HCT116 (cell line): ENCODE measurements around the gene CTNNA1.

Source experiments
- CBX3 ChIP-seq: IDR thresholded peaks from 2 replicates; pipeline ENCODE4 v1.6.1; 2012; ENCODE audit warnings: low read depth
- CEBPB ChIP-seq: IDR thresholded peaks from 2 replicates; pipeline ENCODE4 v1.6.1; 2012; ENCODE audit warnings: low read depth
- ELF1 ChIP-seq: IDR thresholded peaks from 2 replicates; pipeline ENCODE4 v1.6.1; 2012; ENCODE audit warnings: low read depth, borderline replicate concordance
- EZH2 ChIP-seq: fragments of 200-600 bp; sonication (generic); IDR thresholded peaks from 2 replicates; pipeline ENCODE4 v1.6.1; 2017; ENCODE audit warnings: antibody characterized with exemption, mixed run types
- POLR2A ChIP-seq: IDR thresholded peaks from 2 replicates; pipeline ENCODE4 v1.7.0; 2011; ENCODE audit warnings: borderline replicate concordance; ENCODE audit not compliant: insufficient read depth, insufficient read length; ENCODE audit errors: extremely low read depth
- POLR2AphosphoS5 ChIP-seq: IDR thresholded peaks from 2 replicates; pipeline ENCODE4 v1.6.1; 2011; ENCODE audit warnings: mild to moderate bottlenecking, low read depth, low read length, moderate library complexity
- RAD21 ChIP-seq: IDR thresholded peaks from 2 replicates; pipeline ENCODE4 v1.6.1; 2012; ENCODE audit warnings: low read depth, mild to moderate bottlenecking
- SIN3A ChIP-seq: IDR thresholded peaks from 2 replicates; pipeline ENCODE4 v1.6.1; 2012; ENCODE audit warnings: low read depth
- SRF ChIP-seq: IDR thresholded peaks from 2 replicates; pipeline ENCODE4 v1.6.1; 2012; ENCODE audit warnings: low read depth
- YY1 ChIP-seq: IDR thresholded peaks from 2 replicates; pipeline ENCODE4 v1.6.1; 2011; ENCODE audit warnings: low read length, low read depth, moderate library complexity, mild to moderate bottlenecking; ENCODE audit not compliant: insufficient replicate concordance; ENCODE audit errors: extremely low read depth
- ZNF274 ChIP-seq: fragments of 200-500 bp; sonication (Bioruptor generic); IDR thresholded peaks from 2 replicates; pipeline ENCODE4 v1.6.1; 2014; ENCODE audit warnings: mild to moderate bottlenecking, low read depth, low read length, inconsistent platforms
- TF ChIP-seq, protein P1 (sequence below), 3 experiments: fragments of 200-600 bp in 1 of 3; sonication (generic) in 1 of 3; IDR thresholded peaks in 2 of 3; conservative IDR thresholded peaks in 1 of 3; 2 replicates each; pipeline ENCODE4 v1.5.1; 2012 to 2017; ENCODE audit warnings: low read depth in 2 of 3, low read length in 2 of 3, antibody characterized with exemption in 1 of 3, borderline replicate concordance in 1 of 3, control low read depth in 1 of 3, mild to moderate bottlenecking in 1 of 3, mixed read lengths in 1 of 3, mixed run types in 1 of 3, moderate library complexity in 1 of 3; ENCODE audit not compliant: insufficient read depth in 1 of 3
- TF ChIP-seq, protein P2 (sequence below): IDR thresholded peaks from 2 replicates; pipeline ENCODE4 v1.6.1; 2012

DNA sequence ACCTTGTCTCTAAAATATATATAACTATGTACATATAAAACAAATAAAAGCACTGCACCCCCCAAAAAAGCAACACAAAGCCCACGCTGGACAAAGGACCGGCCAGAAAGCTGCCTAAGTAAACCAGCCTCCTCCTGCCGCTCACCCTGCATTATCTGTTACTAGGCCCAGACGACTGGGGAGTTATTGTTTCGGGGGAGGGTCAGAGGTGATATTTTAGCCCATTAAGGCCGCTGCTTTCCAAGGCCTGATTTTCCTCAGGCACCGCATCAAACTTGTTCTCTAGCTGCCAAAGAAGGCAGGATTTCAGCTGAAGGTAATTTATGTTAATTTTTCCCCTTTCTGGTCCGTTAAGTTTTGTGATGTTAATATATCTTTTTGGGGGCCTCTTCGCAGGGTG lies 44.0 kb upstream of the CTNNA1 start:
- TF ChIP-seq RAD21 (no peak), ZNF274 (no peak), CBX3 (no peak), POLR2A (no peak), POLR2AphosphoS5 (no peak), EZH2 (no peak), SRF (no peak), SIN3A (no peak), YY1 (no peak), CEBPB (no peak), ELF1 (no peak)
- TF ChIP-seq, protein P1, sequence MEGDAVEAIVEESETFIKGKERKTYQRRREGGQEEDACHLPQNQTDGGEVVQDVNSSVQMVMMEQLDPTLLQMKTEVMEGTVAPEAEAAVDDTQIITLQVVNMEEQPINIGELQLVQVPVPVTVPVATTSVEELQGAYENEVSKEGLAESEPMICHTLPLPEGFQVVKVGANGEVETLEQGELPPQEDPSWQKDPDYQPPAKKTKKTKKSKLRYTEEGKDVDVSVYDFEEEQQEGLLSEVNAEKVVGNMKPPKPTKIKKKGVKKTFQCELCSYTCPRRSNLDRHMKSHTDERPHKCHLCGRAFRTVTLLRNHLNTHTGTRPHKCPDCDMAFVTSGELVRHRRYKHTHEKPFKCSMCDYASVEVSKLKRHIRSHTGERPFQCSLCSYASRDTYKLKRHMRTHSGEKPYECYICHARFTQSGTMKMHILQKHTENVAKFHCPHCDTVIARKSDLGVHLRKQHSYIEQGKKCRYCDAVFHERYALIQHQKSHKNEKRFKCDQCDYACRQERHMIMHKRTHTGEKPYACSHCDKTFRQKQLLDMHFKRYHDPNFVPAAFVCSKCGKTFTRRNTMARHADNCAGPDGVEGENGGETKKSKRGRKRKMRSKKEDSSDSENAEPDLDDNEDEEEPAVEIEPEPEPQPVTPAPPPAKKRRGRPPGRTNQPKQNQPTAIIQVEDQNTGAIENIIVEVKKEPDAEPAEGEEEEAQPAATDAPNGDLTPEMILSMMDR (IDR thresholded peaks at IDR 0.05 in 2 of 3, conservative IDR thresholded peaks at IDR 0.05 in 1 of 3; ENCODE audit: borderline replicate concordance in 1 of 3, insufficient read depth in 1 of 3, low read depth in 2 of 3, low read length in 2 of 3), result no peak
- TF ChIP-seq, protein P2, sequence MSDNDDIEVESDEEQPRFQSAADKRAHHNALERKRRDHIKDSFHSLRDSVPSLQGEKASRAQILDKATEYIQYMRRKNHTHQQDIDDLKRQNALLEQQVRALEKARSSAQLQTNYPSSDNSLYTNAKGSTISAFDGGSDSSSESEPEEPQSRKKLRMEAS, result no peak
